HG03066 (cell line): ENCODE data around the gene RSPH6A.

ENCODE experiments used
- ATAC-seq: cut with Tn5 transposase; IDR thresholded peaks from one replicate; pipeline ENCODE4 v1.9.1; 2021; ENCODE audit warnings: low read depth; ENCODE audit not compliant: unreplicated experiment

The RSPH6A gene

GRCh38 chr19:45825917-45826893, 11.1 kb upstream of the RSPH6A start:
- ATAC-seq = no peak

- ATAC-seq = no peak
Measured at GRCh38 chr19:45825263-45825605, 10.1 kb upstream of the RSPH6A start.

GRCh38 chr19:45824531-45825262, 9.6 kb upstream of the RSPH6A start:
- no peak for ATAC-seq

- ATAC-seq = no peak
Measured at GRCh38 chr19:45824041-45824471, 8.9 kb upstream of the RSPH6A start.

GRCh38 chr19:45823182-45823581, 8.1 kb upstream of the RSPH6A start:
- no peak for ATAC-seq

GRCh38 chr19:45822716-45823115, 7.6 kb upstream of the RSPH6A start:
- ATAC-seq = no peak

GRCh38 chr19:45821570-45821969, 6.5 kb upstream of the RSPH6A start:
- no peak for ATAC-seq

- ATAC-seq = no peak
Measured at GRCh38 chr19:45821103-45821521, 6.0 kb upstream of the RSPH6A start.

GRCh38 chr19:45820413-45821102, 5.5 kb upstream of the RSPH6A start:
- ATAC-seq = no peak

GRCh38 chr19:45819769-45820168, 4.7 kb upstream of the RSPH6A start:
- no peak for ATAC-seq

- no peak for ATAC-seq
Measured at GRCh38 chr19:45817725-45818301, 2.7 kb upstream of the RSPH6A start.

GRCh38 chr19:45817010-45817724, 2.1 kb upstream of the RSPH6A start:
- peak; percentile 85 for ATAC-seq

GRCh38 chr19:45816236-45817009, 1.3 kb upstream of the RSPH6A start:
- ATAC-seq = no peak

- no peak for ATAC-seq
Measured at GRCh38 chr19:45815481-45816216, 541 bp upstream of the RSPH6A start.

- ATAC-seq = no peak
Measured at GRCh38 chr19:45814166-45814780, 835 bp downstream of the RSPH6A start.

- ATAC-seq = no peak
Measured at GRCh38 chr19:45812297-45812696, 2.8 kb downstream of the RSPH6A start.

- no peak for ATAC-seq
Measured at GRCh38 chr19:45809643-45810159, 5.4 kb downstream of the RSPH6A start.

GRCh38 chr19:45805719-45806118, 9.4 kb downstream of the RSPH6A start:
- no peak for ATAC-seq
